LNCaP clone FGC (cell line): ENCODE results near the gene THAP10.

Experiments
- DNase-seq: peaks from one replicate; pipeline ENCODE4 v3.0.0-alpha.2; 2011; ENCODE audit warnings: low read depth
- H3K4me3 ChIP-seq: 2 replicates; pipeline ENCODE4 v1.5.1; 2011; ENCODE audit warnings: mild to moderate bottlenecking, low read depth, low read length, control low read depth
- TF ChIP-seq, protein P1 (sequence below): IDR thresholded peaks from 2 replicates; pipeline ENCODE4 v1.5.1; 2012; ENCODE audit warnings: mild to moderate bottlenecking; ENCODE audit not compliant: control insufficient read depth, insufficient read depth; ENCODE audit errors: extremely low read depth

Gene THAP10

DNA sequence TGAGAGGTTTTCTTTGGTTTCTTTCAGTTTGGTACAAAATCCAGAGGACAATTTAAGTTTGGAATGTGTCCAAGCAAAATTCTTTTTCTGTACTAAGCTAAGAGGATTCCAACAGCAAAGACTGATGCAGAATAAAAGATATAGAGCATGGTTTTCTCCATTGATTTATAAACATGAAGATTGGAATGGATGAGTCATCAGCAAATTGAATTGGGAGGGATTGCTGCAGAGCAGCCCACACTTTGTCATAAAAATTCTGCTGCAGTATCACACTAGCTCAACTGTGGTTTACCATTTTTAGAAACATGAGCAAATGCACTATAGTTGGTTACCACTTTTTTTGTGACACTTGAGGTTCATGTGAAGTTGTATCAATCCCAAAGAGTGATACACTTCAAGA is 22.2 kb downstream of the THAP10 start:
- H3K4me3 ChIP-seq: no peak overlapping the region
- no peak for DNase-seq
- TF ChIP-seq, protein P1, sequence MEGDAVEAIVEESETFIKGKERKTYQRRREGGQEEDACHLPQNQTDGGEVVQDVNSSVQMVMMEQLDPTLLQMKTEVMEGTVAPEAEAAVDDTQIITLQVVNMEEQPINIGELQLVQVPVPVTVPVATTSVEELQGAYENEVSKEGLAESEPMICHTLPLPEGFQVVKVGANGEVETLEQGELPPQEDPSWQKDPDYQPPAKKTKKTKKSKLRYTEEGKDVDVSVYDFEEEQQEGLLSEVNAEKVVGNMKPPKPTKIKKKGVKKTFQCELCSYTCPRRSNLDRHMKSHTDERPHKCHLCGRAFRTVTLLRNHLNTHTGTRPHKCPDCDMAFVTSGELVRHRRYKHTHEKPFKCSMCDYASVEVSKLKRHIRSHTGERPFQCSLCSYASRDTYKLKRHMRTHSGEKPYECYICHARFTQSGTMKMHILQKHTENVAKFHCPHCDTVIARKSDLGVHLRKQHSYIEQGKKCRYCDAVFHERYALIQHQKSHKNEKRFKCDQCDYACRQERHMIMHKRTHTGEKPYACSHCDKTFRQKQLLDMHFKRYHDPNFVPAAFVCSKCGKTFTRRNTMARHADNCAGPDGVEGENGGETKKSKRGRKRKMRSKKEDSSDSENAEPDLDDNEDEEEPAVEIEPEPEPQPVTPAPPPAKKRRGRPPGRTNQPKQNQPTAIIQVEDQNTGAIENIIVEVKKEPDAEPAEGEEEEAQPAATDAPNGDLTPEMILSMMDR: no peak

DNA sequence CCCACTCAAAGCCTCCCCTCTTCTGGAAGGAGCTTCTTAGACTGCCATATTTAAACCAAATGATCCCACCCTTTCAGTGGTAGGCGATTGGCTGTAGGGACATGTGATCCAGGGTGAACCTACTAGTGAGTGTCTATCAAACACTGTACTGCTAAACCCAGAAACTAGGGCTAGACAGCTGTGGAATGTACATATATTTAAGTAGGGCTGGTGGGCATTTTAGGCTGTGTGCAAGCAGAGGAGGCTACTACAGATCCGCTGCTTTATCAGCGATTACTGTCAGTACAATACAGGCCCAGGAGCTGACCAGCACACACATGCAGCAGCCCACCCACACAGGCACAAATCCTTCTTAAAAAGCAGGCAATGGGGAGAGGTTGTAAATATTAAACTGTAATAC is 22.9 kb downstream of the THAP10 start:
- DNase-seq: no peak
- TF ChIP-seq, protein P1: no peak
- H3K4me3 ChIP-seq: no peak overlapping the region

DNA sequence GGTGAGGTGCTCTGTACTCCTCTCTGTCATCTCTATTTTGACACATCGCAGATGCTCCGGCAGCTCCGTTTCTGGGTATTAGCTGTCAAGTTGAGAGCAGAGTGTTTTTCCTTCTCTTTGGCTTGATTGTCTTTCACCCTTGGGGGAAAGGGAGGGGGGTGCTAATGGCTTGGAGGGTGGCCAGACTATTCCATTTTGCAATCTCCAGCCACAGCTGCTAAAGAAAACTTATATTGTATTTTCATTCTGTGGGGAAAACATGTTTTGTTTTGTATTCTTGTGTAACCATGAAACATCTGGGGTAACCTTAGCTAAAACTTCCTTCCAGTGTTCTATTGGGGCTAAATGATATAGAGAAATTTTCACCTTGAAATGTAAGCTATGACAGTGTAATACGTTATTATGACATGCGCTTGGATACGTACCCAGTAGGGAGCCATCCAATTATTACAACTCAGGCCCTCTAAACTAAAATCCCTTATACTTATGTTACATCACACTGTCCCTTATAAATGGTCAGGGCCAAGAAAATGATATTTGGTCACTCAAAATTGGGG is 24.2 kb downstream of the THAP10 start:
- DNase-seq: no peak
- no peak overlapping the region for H3K4me3 ChIP-seq
- TF ChIP-seq, protein P1: no peak

DNA sequence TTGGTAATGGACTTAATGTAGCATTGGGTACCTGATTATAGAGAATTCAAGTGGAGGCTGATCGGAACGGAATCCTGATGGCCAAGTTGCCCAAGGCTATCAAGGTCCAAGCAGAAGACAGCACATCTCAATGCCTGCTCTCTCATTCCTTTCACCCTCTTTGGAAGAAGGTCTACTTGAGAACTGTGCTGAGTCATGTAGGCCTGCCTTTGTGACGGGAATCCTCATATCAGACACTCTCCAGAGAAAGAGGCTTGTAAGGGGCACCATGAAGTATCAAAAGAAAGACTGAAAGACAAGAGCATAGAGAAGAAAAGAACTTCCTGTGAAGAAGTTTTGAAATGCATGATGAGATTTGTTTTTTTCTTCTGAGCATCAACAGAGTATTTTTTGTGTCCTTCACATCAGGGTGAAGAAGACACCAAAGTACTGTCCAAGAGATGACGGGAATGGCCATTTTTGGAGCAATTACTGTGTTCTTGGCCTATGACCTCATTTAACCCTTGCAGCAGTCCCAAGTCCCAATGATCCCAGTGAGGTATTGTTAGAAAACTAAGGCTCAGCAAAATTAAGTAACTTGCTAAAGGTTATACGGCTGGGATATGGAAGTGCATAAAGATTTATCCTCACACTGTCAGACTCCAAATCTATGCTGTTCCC is 25.1 kb downstream of the THAP10 start:
- TF ChIP-seq, protein P1: no peak
- H3K4me3 ChIP-seq: no peak overlapping the region
- no peak for DNase-seq

DNA sequence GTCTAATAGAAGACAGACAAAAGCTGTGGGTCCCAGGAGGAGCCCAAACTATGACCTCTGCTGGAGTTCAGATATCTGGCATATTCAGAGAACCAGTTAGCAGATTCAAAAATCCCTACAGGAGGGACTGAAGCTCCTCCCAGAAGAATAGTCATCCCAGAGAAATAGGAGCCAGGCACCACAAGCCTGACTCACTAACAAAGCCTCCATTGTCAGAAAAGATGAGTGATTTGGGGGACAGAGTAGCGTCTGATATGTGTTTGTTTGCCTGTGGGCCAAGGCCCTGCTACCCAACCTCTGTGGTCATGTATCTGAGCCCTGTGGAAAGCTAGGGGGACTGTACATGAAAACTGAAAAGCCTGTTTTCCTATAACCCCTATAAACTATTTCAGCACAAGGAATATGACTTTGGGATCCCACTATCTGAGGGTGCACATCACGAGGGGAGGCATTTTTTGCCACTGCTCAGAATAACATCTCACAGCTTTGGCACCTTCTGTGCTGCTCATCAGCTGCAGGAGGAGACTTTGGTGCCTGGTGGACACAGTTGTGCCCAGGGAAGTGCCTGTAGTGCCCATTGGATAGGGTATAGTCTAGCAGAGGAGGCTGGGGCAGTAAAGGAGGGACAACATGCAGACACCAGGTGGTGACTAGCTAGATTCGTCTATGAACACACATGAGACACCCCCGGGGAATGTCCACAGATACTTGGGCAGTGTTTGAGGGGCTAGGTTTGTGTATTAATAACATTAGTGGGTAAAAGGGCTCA is 28.6 kb downstream of the THAP10 start:
- TF ChIP-seq, protein P1: no peak
- DNase-seq: no peak
- H3K4me3 ChIP-seq: no peak overlapping the region

DNA sequence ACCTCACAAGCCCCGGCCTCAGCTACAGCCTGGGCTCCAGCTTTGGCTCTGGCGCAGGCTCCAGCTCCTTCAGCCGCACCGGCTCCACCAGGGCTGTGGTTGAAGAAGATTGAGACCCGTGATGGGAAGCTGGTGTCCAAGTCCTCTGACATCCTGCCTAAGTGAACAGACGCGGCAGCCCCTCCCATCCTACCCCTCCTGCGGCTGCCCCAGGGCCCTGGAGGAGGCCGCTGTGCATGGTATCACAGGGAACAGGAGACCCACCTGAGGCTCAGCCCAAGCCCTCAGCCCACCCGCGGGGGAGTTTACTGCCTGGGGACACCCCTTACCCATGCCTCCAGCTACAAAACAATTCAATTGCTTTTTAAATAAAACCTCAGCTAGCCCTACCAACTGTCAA is 32.2 kb downstream of the THAP10 start:
- DNase-seq: no peak
- no peak overlapping the region for H3K4me3 ChIP-seq
- TF ChIP-seq, protein P1: no peak
